GM19324 (cell line): Measurements from ENCODE around the gene PRDX3.
"Not testable (repeated sequence)": the region's sequence is repeated elsewhere in the genome, so short reads cannot be mapped to it uniquely, and the experiment has no call there.

ENCODE experiments used
- ATAC-seq: cut with Tn5 transposase; IDR thresholded peaks from one replicate; pipeline ENCODE4 v1.9.1; 2021; ENCODE audit warnings: mild to moderate bottlenecking, moderate library complexity; ENCODE audit not compliant: unreplicated experiment, low FRiP score

The PRDX3 gene

GRCh38 chr10:119165171-119166117 is 13.2 kb downstream of the PRDX3 start, which contains the start of gene SFXN4:
Gene SFXN4, minus strand, starts transcription at chr10:119165714. Its CDS starts 67 bp downstream, at chr10:119165647.
- ATAC-seq, result peak; percentile 92

DNA sequence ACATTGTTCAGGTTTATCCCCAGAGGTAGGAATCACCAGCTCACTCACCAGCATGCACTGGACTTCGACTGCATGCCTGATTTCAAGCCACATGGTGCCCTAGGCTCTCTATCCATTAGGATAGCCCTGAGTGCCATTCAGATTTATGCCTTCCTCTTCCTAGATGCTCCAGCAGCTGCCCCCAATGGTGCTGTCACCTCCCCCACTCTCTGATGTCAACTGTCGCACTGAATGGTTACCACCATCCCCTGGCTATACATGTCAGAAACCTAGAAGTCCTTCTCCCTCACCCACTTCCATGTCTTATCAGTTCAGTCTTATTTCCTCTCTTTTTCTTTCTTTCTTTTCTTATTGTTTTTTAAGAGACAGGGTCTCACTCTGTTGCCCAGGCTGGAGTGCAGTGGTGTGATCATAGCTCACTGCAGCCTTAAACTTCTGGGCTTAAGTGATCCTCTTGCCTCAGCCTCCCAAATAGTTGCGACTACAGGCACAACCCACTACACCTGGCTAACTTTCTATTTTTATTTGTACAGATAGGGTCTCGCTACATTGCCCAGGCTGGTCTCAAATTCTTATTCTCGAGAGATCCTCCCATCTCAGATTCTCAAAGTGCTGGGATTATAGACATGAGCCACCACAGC is 16.0 kb downstream of the PRDX3 start:
- no peak for ATAC-seq

DNA sequence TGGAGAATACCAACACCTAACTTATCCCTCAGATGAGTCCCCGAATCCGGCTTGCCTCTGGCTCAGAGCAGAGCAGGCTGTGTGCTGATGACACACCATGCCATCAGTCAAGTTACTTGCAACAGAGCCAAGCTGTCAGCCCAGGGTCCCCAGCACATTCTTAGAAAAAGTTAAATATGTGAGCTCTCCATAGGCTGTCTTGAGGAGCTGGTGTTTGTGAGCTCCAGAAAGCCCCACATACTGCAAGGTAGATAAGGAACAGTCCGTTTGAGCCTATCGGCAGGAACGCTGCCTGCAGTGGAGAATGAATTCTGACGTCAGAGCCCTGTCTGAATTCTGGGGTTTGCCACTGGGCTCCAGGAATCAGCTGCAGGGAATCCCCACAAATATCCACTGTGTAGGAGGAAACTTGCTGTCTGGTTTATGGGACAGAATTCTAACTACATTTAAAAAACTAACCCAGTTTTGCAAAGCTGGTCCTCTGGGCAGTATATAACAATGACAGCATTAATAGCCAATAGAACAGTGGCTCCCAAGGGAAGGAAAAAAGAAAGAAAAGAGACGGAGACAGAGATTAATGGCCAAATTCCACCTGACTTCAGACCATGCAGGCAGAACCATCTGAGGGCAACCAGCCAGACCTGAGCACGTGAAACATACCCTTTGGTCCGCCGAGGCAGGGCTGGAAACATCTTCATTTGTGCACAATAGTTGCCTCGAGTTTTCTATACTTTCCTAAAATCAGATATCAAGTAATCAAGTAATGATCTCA is 16.7 kb downstream of the PRDX3 start:
- ATAC-seq, result no peak

- no peak for ATAC-seq
Observed at GRCh38 chr10:119159332-119159731, 19.3 kb downstream of the PRDX3 start.

DNA sequence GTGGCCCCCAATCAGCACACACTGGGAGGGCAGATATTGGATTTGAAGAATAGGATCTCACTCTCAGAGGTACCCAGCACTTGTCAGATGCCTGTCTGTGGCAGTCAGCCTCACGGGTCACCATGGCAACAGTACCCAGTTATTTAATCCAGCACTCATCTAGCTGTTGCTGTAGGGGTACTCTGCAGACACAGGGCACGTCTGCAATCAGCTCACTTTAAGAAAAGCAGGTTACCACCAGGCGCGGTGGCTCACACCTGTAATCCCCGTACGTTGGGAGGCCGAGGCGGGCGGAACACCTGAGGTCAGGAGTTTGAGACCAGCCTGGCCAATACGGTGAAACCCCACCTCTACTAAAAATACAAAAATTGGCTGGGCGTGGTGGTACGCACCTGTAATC is 25.0 kb downstream of the PRDX3 start:
- no peak for ATAC-seq

- ATAC-seq, result no peak
Observed at GRCh38 chr10:119153041-119153440, 25.6 kb downstream of the PRDX3 start.

GRCh38 chr10:119151601-119152000 is 27.0 kb downstream of the PRDX3 start:
- not testable (repeated sequence) for ATAC-seq

DNA sequence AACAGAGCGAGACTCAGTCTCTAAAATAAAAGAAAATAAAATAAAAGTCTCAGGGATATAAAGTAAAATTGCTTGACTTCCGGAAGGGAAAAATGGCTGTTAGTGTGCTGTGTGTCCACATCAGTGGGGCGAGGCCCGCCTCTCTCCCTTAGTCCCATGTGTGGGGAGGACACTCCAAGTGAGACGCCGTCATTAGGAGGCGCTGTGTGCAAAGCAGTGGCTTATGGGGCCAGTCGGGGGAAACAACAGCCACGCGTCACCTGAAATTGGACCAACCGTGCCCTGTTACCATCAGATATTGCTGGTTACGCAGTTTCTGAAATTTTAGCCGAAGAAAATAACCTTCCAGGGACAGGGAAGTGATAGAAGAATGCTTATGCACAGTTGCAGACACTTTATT is 28.9 kb downstream of the PRDX3 start:
- no peak for ATAC-seq

DNA sequence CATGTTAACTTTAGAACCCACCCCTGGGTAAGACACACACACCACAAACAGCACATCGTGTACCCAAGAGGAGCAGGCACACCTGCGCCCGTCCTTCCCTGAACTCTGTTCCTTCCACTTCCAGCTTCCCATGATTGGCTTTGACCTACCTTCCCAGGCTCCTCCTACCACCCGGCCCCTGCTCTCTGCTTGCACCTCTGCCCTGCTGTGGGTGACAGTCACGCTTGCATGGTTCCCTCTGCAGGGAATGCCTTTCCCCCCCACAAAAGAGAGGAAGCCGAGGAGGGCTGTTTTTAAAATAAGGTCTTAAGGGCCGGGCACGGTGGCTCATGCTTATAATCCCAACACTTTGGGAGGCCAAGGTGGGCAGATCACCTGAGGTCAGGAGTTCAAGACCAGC is 29.5 kb downstream of the PRDX3 start:
- ATAC-seq, result no peak

GRCh38 chr10:119143657-119144056 is 35.0 kb downstream of the PRDX3 start:
- no peak for ATAC-seq

DNA sequence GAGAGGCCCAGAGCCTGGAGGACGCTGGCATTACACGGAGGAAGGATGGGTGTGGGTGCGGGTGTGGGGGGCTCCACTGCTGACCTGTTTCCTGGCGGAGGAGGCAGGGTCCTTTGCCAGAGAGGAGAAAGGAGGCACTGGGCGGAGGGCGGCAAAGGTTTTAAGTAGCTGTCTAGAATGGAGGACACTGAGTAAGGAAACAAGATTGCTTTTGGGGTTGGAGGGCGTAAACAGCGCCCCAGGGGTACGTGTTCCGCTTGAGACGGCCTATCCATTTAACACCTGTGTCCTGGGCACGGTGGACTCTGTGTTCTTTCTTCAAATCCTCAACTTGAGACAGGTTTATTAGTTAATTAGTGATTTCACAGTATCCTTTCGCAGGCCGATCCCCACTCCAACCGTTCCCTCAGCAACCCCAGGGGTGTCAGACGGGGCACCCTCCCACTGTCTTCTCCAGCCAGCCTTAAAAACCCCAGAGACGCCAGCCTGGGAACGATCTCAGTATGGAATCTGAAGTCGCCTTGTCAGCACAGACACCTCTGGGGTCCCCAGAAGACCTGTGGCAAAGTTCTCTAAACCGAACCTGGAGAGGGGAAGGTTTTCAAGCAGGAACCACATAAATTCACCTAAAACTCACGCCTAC is 37.9 kb downstream of the PRDX3 start:
- no peak for ATAC-seq

- ATAC-seq, result no peak
Observed at GRCh38 chr10:119139464-119140067, 39.0 kb downstream of the PRDX3 start.

DNA sequence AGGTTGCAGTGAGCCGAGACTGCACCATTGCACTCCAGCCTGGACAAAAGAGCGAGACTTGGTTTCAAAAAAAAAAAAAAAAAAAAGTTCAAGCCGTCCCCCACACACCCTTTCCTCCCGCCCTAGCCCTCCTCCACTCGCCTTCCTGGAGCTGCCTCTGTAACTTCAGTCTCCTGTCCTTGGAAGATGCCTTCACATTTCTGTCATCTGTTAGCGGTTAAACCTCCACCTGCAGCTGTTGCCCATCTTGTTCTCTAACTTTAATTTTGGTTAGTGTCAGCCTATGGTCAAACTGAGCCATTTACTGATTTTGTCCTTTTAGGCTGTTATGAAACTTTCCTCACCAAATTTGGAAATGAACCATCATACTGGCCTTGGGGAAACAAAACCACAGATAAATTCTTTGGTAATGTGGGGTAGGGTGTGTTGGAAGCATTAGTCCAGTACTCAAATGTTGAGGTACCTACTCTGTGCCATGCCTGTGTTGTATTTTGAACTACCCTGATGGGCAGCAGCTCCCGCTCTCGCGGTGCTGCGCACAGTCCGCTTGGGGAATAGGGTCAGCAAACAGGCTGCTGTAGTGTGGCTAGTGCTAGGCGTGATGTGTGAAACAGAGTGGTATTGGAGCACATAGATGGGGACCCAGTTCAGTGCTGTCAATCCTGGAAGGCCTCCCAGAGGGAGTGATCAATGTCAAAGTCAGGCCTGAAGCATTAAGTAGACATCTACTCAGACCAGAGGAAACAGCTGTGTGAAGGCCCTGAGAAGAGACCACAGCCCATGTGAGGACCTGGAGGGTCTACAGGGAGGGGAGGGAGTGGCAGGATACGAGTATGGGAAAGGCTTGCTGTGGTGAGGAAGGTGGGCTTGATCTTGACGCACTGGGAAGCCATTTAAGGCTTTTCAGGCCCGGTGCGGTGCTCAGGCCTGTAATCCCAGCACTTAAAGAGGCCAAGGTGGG is 40.0 kb downstream of the PRDX3 start:
- ATAC-seq, result no peak

DNA sequence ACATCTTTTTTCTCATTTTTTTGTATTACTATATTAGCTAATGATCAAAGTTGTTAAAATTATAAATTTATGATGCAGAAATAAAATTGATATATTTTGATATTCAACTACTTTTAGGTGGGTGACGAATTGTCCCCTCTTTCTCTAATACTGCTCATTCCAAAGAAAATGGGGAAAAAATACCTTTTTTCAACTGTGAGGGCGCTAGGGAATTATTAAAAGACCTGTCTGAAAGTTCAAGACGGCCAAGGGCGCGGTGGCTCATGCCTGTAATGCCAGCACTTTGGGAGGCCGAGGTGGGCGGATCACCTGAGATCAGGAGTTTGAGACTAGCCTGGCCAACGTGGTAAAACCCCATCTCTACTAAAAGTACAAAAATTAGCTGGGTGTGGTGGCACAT is 40.7 kb downstream of the PRDX3 start:
- ATAC-seq, result not testable (repeated sequence)

- no peak for ATAC-seq
Observed at GRCh38 chr10:119136084-119136483, 42.5 kb downstream of the PRDX3 start.

DNA sequence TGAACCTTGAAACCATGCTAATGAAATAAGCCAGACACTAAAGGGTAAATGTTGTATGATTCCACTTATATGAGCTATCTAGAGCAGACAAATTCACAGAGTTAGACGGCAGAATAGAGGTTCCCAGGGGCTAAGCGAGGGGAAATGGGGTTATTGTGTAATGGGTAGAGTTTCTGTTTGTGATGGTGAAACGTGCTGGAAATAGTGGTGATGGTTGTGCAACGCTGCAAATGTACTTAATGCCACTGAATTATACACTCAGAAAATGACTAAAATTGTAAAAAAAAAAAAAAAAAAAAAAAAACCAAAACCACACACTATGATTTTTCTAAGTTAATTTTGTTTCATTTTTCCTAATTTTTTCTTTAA is 43.1 kb downstream of the PRDX3 start:
- ATAC-seq, result no peak

GRCh38 chr10:119133949-119134348 is 44.7 kb downstream of the PRDX3 start:
- ATAC-seq, result no peak

- ATAC-seq, result no peak
Observed at GRCh38 chr10:119132521-119133345, 45.9 kb downstream of the PRDX3 start.
